Prostate gland (tissue), 2 donors: ENCODE measurements around the gene CEACAM4.

Experiments used
- POLR2A ChIP-seq: fragments of 450-650 bp; IDR thresholded peaks from one replicate; pipeline ENCODE4 v1.6.1; 2016; ENCODE audit warnings: antibody characterized with exemption, mild to moderate bottlenecking
- POLR2AphosphoS5 ChIP-seq: sonication (generic); formaldehyde crosslinking; IDR thresholded peaks from one replicate; pipeline ENCODE4 v1.6.1; 2017; ENCODE audit warnings: antibody characterized with exemption
- TF ChIP-seq, protein P1 (sequence below), 4 experiments: fragments of 200-600 bp in 2 of 4; fragments of 450-650 bp in 2 of 4; sonication (generic) in 2 of 4; IDR thresholded peaks; 1 replicate in 3 of 4; 2 replicates in 1 of 4; pipeline ENCODE4 v1.5.1; 2016 to 2019; ENCODE audit warnings: antibody characterized with exemption in 4 of 4, mild to moderate bottlenecking in 2 of 4, moderate library complexity in 2 of 4

DNA sequence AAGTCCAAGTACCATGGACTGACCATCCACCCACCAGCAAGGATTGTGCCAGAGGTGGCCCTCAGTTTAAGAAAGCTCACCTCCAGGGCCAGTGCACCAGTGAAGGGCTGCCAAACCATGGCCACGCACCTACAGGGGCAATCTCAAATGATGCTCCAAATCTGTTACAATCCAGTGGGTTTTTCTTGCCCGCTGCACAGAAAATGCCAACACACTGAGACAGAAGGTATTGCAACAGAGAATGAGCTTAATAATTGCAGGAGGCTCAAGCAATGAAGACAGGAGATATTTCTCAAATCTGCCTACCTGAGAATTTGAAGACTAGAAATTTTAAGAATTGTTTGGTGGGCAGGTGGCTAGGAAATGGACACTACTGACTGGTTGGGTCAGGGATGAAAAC is 39.2 kb upstream of the CEACAM4 start:
- TF ChIP-seq, protein P1, sequence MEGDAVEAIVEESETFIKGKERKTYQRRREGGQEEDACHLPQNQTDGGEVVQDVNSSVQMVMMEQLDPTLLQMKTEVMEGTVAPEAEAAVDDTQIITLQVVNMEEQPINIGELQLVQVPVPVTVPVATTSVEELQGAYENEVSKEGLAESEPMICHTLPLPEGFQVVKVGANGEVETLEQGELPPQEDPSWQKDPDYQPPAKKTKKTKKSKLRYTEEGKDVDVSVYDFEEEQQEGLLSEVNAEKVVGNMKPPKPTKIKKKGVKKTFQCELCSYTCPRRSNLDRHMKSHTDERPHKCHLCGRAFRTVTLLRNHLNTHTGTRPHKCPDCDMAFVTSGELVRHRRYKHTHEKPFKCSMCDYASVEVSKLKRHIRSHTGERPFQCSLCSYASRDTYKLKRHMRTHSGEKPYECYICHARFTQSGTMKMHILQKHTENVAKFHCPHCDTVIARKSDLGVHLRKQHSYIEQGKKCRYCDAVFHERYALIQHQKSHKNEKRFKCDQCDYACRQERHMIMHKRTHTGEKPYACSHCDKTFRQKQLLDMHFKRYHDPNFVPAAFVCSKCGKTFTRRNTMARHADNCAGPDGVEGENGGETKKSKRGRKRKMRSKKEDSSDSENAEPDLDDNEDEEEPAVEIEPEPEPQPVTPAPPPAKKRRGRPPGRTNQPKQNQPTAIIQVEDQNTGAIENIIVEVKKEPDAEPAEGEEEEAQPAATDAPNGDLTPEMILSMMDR (IDR thresholded peaks at IDR 0.05), result no peak
- no peak for TF ChIP-seq POLR2A
- TF ChIP-seq POLR2AphosphoS5, result no peak
